Vagina (tissue), 2 donors: ENCODE results near the gene PLA2G4C. TPM values are rescaled to one million over a fixed set of nuclear protein-coding genes. Genes with fewer than 3 reads are reported as not detected.

Source experiments
- DNase-seq, 2 donors: peaks; one replicate each; pipeline ENCODE4 v3.0.0-alpha.2; 2017; ENCODE audit errors: extremely low spot score in 2 of 2
- H3K27ac ChIP-seq: fragments of 200-600 bp; sonication (generic); one replicate; pipeline ENCODE4 v1.5.1; 2019
- H3K27me3 ChIP-seq: fragments of 200-600 bp; sonication (generic); one replicate; pipeline ENCODE4 v1.5.1; 2019
- H3K36me3 ChIP-seq, 2 donors: fragments of 200-600 bp; sonication (generic); one replicate each; pipeline ENCODE4 v1.5.1; 2017 to 2019
- H3K4me1 ChIP-seq: fragments of 200-600 bp; sonication (generic); one replicate; pipeline ENCODE4 v1.5.1; 2019
- H3K4me3 ChIP-seq, 2 donors: fragments of 200-600 bp; sonication (generic); 1 replicate in 1 of 2; 2 replicates in 1 of 2; pipeline ENCODE4 v1.5.1; 2016 to 2019
- H3K9me3 ChIP-seq: fragments of 200-600 bp; sonication (generic); one replicate; pipeline ENCODE4 v1.5.1; 2019
- CTCF ChIP-seq, 3 experiments: fragments of 450-650 bp in 2 of 3; fragments of 200-600 bp in 1 of 3; sonication (generic) in 1 of 3; IDR thresholded peaks; one replicate each; pipeline ENCODE4 v1.5.1; 2017 to 2019; ENCODE audit warnings: antibody characterized with exemption in 3 of 3, mild to moderate bottlenecking in 2 of 3, moderate library complexity in 2 of 3
- POLR2A ChIP-seq, 2 donors: fragments of 450-650 bp; IDR thresholded peaks; one replicate each; pipeline ENCODE4 v1.6.1; 2017; ENCODE audit warnings: antibody characterized with exemption in 2 of 2, mild to moderate bottlenecking in 2 of 2, moderate library complexity in 2 of 2
- POLR2AphosphoS5 ChIP-seq, 2 donors: sonication (generic); formaldehyde crosslinking; IDR thresholded peaks; one replicate each; pipeline ENCODE4 v1.9.0; 2017; ENCODE audit warnings: antibody characterized with exemption in 2 of 2, mild to moderate bottlenecking in 2 of 2, low read depth in 1 of 2; ENCODE audit not compliant: insufficient read depth in 1 of 2
- intact Hi-C: fragments of 100-400 bp; cut with DNase I; formaldehyde crosslinking; loops from one replicate; pipeline ENCODE4 v1.15.1; 2023
- total RNA-seq: library from RNA; depleted of rRNA; stranded (reverse); fragments of >200 nt; gene quantifications from one replicate; pipeline ENCODE4 v1.2.3, GENCODE V29; 2016

Gene PLA2G4C
- total RNA-seq, 1 donor from 2014 or later: 7.1 TPM

- DNase-seq: no peak
- intact Hi-C loops: no loop called here
- no peaks in the 10 kb centered on the region for H3K4me1 ChIP-seq
- H3K4me3 ChIP-seq: no peak overlapping the region
- TF ChIP-seq POLR2AphosphoS5 (IDR thresholded peaks at IDR 0.05; ENCODE audit: insufficient read depth in 1 of 2, low read depth in 1 of 2) (no peak), POLR2A (IDR thresholded peaks at IDR 0.05) (no peak), CTCF (IDR thresholded peaks at IDR 0.05) (no peak)
- no peaks in the 10 kb centered on the region for H3K27me3 ChIP-seq
- no peaks in the 10 kb centered on the region for H3K36me3 ChIP-seq
- H3K27ac ChIP-seq: no peak overlapping the region
- no peaks in the 10 kb centered on the region for H3K9me3 ChIP-seq
Measured at GRCh38 chr19:48135411-48135810, 24.8 kb upstream of the PLA2G4C start.

GRCh38 chr19:48133094-48133493, 22.5 kb upstream of the PLA2G4C start:
- intact Hi-C loops: no loop called here
- Histone ChIP-seq H3K9me3 (no peaks in the 10 kb centered on the region), H3K4me3 (no peak overlapping the region), H3K27ac (no peak overlapping the region), H3K27me3 (no peaks in the 10 kb centered on the region), H3K36me3 (peaks cover 0 to 6% of the 10 kb centered on the region in 2 donors), H3K4me1 (no peaks in the 10 kb centered on the region)
- TF ChIP-seq POLR2AphosphoS5 (IDR thresholded peaks at IDR 0.05; ENCODE audit: insufficient read depth in 1 of 2, low read depth in 1 of 2): no peak
- TF ChIP-seq POLR2A (IDR thresholded peaks at IDR 0.05): no peak
- no peak for TF ChIP-seq CTCF (IDR thresholded peaks at IDR 0.05)
- no peak for DNase-seq

GRCh38 chr19:48127561-48127960, 16.9 kb upstream of the PLA2G4C start:
- no peak overlapping the region for H3K27ac ChIP-seq
- H3K36me3 ChIP-seq: peaks cover 0 to 18% of the 10 kb centered on the region in 2 donors
- no peaks in the 10 kb centered on the region for H3K27me3 ChIP-seq
- no peaks in the 10 kb centered on the region for H3K9me3 ChIP-seq
- intact Hi-C loops: no loop called here
- no peak overlapping the region for H3K4me3 ChIP-seq
- no peaks in the 10 kb centered on the region for H3K4me1 ChIP-seq
- DNase-seq: no peak
- TF ChIP-seq CTCF (IDR thresholded peaks at IDR 0.05) (no peak), POLR2AphosphoS5 (IDR thresholded peaks at IDR 0.05; ENCODE audit: insufficient read depth in 1 of 2, low read depth in 1 of 2) (no peak), POLR2A (IDR thresholded peaks at IDR 0.05) (no peak)

GRCh38 chr19:48123907-48124651, 13.5 kb upstream of the PLA2G4C start:
- H3K27me3 ChIP-seq: no peaks in the 10 kb centered on the region
- peak overlapping the region; percentile 44 for H3K27ac ChIP-seq
- TF ChIP-seq POLR2A (IDR thresholded peaks at IDR 0.05) (no peak), CTCF (IDR thresholded peaks at IDR 0.05) (no peak), POLR2AphosphoS5 (IDR thresholded peaks at IDR 0.05; ENCODE audit: insufficient read depth in 1 of 2, low read depth in 1 of 2) (peak in 1 of 2 donors; percentile 59)
- H3K9me3 ChIP-seq: no peaks in the 10 kb centered on the region
- H3K4me3 ChIP-seq: no peak overlapping the region
- DNase-seq: no peak
- H3K4me1 ChIP-seq: no peaks in the 10 kb centered on the region
- intact Hi-C loops: no loop called here
- peaks cover 0 to 18% of the 10 kb centered on the region in 2 donors for H3K36me3 ChIP-seq

GRCh38 chr19:48122421-48122820, 11.8 kb upstream of the PLA2G4C start:
- no peaks in the 10 kb centered on the region for H3K9me3 ChIP-seq
- H3K27me3 ChIP-seq: no peaks in the 10 kb centered on the region
- TF ChIP-seq POLR2A (IDR thresholded peaks at IDR 0.05) (no peak), CTCF (IDR thresholded peaks at IDR 0.05) (no peak), POLR2AphosphoS5 (IDR thresholded peaks at IDR 0.05; ENCODE audit: insufficient read depth in 1 of 2, low read depth in 1 of 2) (no peak)
- H3K36me3 ChIP-seq: peaks cover 0 to 5% of the 10 kb centered on the region in 2 donors
- H3K4me3 ChIP-seq: no peak overlapping the region
- peak overlapping the region; percentile 33 for H3K27ac ChIP-seq
- intact Hi-C loops: no loop called here
- H3K4me1 ChIP-seq: no peaks in the 10 kb centered on the region
- no peak for DNase-seq
